Upper lobe of left lung (tissue), 6 donors: ENCODE measurements around the gene C2CD2L. TPM values are rescaled to one million over a fixed set of nuclear protein-coding genes. Genes with fewer than 3 reads are reported as not detected.
A peak's percentile ranks its signal among the peaks of the same experiment; 100 is the strongest.
"Not testable (repeated sequence)": the region's sequence is repeated elsewhere in the genome, so short reads cannot be mapped to it uniquely, and the experiment has no call there.

Experiments
- ATAC-seq, 2 donors: fragments of 200-7000 bp; cut with Tn5 transposase; one replicate each; pipeline ENCODE4 v1.9.1; 2022; ENCODE audit warnings: mild to moderate bottlenecking in 2 of 2, moderate library complexity in 2 of 2; ENCODE audit not compliant: low FRiP score in 2 of 2
- DNase-seq, 2 donors: peaks; one replicate each; pipeline ENCODE4 v3.0.0-alpha.2; 2019 to 2020
- H3K27ac ChIP-seq, 4 donors: fragments of 200-600 bp; sonication (generic); one replicate each; pipeline ENCODE4 v1.5.1; 2016 to 2019
- H3K27me3 ChIP-seq, 4 donors: fragments of 200-600 bp; sonication (generic); one replicate each; pipeline ENCODE4 v1.5.1; 2017 to 2019
- H3K36me3 ChIP-seq, 4 donors: fragments of 200-600 bp; sonication (generic); one replicate each; pipeline ENCODE4 v1.5.1; 2016 to 2019
- H3K4me1 ChIP-seq, 4 donors: fragments of 200-600 bp; sonication (generic); one replicate each; pipeline ENCODE4 v1.5.1; 2018 to 2019
- H3K4me3 ChIP-seq, 4 donors: fragments of 200-600 bp; sonication (generic); one replicate each; pipeline ENCODE4 v1.5.1; 2017 to 2019; ENCODE audit warnings: mild to moderate bottlenecking in 2 of 4, moderate library complexity in 1 of 4
- H3K9me3 ChIP-seq, 4 donors: fragments of 200-600 bp; sonication (generic); one replicate each; pipeline ENCODE4 v1.5.1; 2018 to 2019
- CTCF ChIP-seq, 6 experiments: fragments of 450-650 bp in 4 of 6; fragments of 200-600 bp in 2 of 6; sonication (generic) in 2 of 6; IDR thresholded peaks; one replicate each; pipeline ENCODE4 v1.5.1; 2016 to 2019; ENCODE audit warnings: antibody characterized with exemption in 6 of 6
- EP300 ChIP-seq, 4 donors: sonication (generic); formaldehyde crosslinking; IDR thresholded peaks; one replicate each; pipeline ENCODE4 v1.5.1; 2017; ENCODE audit warnings: antibody characterized with exemption in 4 of 4, control low read depth in 2 of 4
- POLR2A ChIP-seq, 4 donors: fragments of 450-650 bp; IDR thresholded peaks; one replicate each; pipeline ENCODE4 v1.5.1; 2016 to 2017; ENCODE audit warnings: antibody characterized with exemption in 4 of 4, mild to moderate bottlenecking in 2 of 4
- POLR2AphosphoS5 ChIP-seq, 2 donors: sonication (generic); formaldehyde crosslinking; IDR thresholded peaks; one replicate each; pipeline ENCODE4 v1.5.1; 2017; ENCODE audit warnings: antibody characterized with exemption in 2 of 2
- WGBS, 2 donors: methylation state at CpG; one replicate each; pipeline ENCODE4 v1.1.5; 2017 to 2018; 5-methylcytosine and 5-hydroxymethylcytosine counted together
- total RNA-seq, 6 donors: library from RNA; depleted of rRNA in 4 of 6; stranded (reverse); fragments of >200 nt in 4 of 6; gene quantifications; one replicate each; pipeline versions ENCODE4 v1.1.0 to v1.2.1, GENCODE V29; 2016 to 2021
- donor health status: DM: no; HTN: no; CAD: no; lungs with moderate emphysema.
- donor health status: DM: no; HTN: yes; CAD: no; lungs with severe emphysema.

Gene C2CD2L
- total RNA-seq, result 10 to 100 TPM; 13.0 to 26.2 (median 19.8) TPM

- TF ChIP-seq POLR2AphosphoS5 (IDR thresholded peaks at IDR 0.05), result peak; percentile 37 to 74
- TF ChIP-seq CTCF (IDR thresholded peaks at IDR 0.05), result no peak
- peak in 2 of 4 donors; percentile 24 to 71 for TF ChIP-seq POLR2A (IDR thresholded peaks at IDR 0.05)
- peaks cover 9 to 19% (median 13%) of the 10 kb centered on the region in 4 donors for H3K36me3 ChIP-seq
- no peaks in the 10 kb centered on the region for H3K27me3 ChIP-seq
- peak; percentile 94 to 96 for ATAC-seq
- 1 to 2% methylated on average over 16 to 28 of the region's 49 CpGs for WGBS, 2 donors
- DNase-seq, result peak; percentile 96 to 98
- H3K4me3 ChIP-seq, result peak within 1 kb of the TSS; percentile 67 to 99 (median 86)
- H3K27ac ChIP-seq, result peak within 1 kb of the TSS; percentile 81 to 93 (median 87)
- peaks cover 29 to 53% (median 32%) of the 10 kb centered on the region in 4 donors for H3K4me1 ChIP-seq
- no peaks in the 10 kb centered on the region for H3K9me3 ChIP-seq
Measured at GRCh38 chr11:119106564-119107537, at the start of gene C2CD2L. TSS of gene C2CD2L (plus strand) at chr11:119107344. CDS start at chr11:119107742, 398 bp downstream.

GRCh38 chr11:119059128-119059527 lies 48.0 kb upstream of the C2CD2L start:
- not testable (repeated sequence) for H3K27ac ChIP-seq, ATAC-seq, H3K4me3 ChIP-seq, H3K9me3 ChIP-seq, H3K27me3 ChIP-seq
- Histone ChIP-seq H3K4me1 (peaks cover 17 to 24% (median 18%) of the 10 kb centered on the region in 4 donors), H3K36me3 (peaks cover 0 to 12% (median 10%) of the 10 kb centered on the region in 4 donors)
- peak in 1 of 2 donors; percentile 74 for DNase-seq
- WGBS, 2 donors, result 83 to 95% methylated on average over 2 to 5 of the region's 35 CpGs

- Histone ChIP-seq H3K27me3 (no peaks in the 10 kb centered on the region), H3K27ac (no peak overlapping the region), H3K4me3 (no peak overlapping the region), H3K36me3 (no peaks in the 10 kb centered on the region), H3K9me3 (no peaks in the 10 kb centered on the region), H3K4me1 (peaks cover 10 to 18% (median 14%) of the 10 kb centered on the region in 4 donors)
- WGBS, 2 donors, result 91 to 94% methylated on average over 3 of the region's 3 CpGs
- no peak for TF ChIP-seq CTCF (IDR thresholded peaks at IDR 0.05)
- TF ChIP-seq POLR2A (IDR thresholded peaks at IDR 0.05), result no peak
- no peak for TF ChIP-seq POLR2AphosphoS5 (IDR thresholded peaks at IDR 0.05)
- TF ChIP-seq EP300 (IDR thresholded peaks at IDR 0.05), result no peak
- no peak for DNase-seq
- ATAC-seq, result no peak
Measured at GRCh38 chr11:119061256-119061655, 45.9 kb upstream of the C2CD2L start.

- Histone ChIP-seq H3K4me1 (peaks cover 11 to 21% (median 18%) of the 10 kb centered on the region in 4 donors), H3K27me3 (no peaks in the 10 kb centered on the region), H3K27ac (no peak overlapping the region), H3K36me3 (no peaks in the 10 kb centered on the region), H3K9me3 (no peaks in the 10 kb centered on the region), H3K4me3 (no peak overlapping the region)
- no peak for DNase-seq
- WGBS, 2 donors, result 76 to 79% methylated on average over 5 of the region's 5 CpGs
- no peak for ATAC-seq
- TF ChIP-seq POLR2A (IDR thresholded peaks at IDR 0.05) (no peak), CTCF (IDR thresholded peaks at IDR 0.05) (no peak)
Measured at GRCh38 chr11:119062779-119063178, 44.4 kb upstream of the C2CD2L start.

GRCh38 chr11:119065369-119065768 lies 41.8 kb upstream of the C2CD2L start:
- no peaks in the 10 kb centered on the region for H3K9me3 ChIP-seq
- 73 to 79% methylated on average over 4 of the region's 4 CpGs for WGBS, 2 donors
- H3K36me3 ChIP-seq, result peaks cover 2 to 6% (median 4%) of the 10 kb centered on the region in 4 donors
- TF ChIP-seq CTCF (IDR thresholded peaks at IDR 0.05), result no peak
- ATAC-seq (no peak), DNase-seq (no peak)
- H3K4me3 ChIP-seq, result no peak overlapping the region
- H3K27me3 ChIP-seq, result no peaks in the 10 kb centered on the region
- H3K4me1 ChIP-seq, result peaks cover 15 to 30% (median 23%) of the 10 kb centered on the region in 4 donors
- no peak overlapping the region for H3K27ac ChIP-seq
